ENCODE data around the gene FNTB.

GRCh38 chr14:65025818-65026217, 39.1 kb downstream of the FNTB start:
- TF ChIP-seq CTCF (IDR thresholded peaks at IDR 0.05) (no peak), ETV6 (CRISPR knock-in tag; IDR thresholded peaks at IDR 0.05) (no peak), JUN (CRISPR knock-in tag; IDR thresholded peaks at IDR 0.05) (no peak), ZNF423 (CRISPR knock-in tag; IDR thresholded peaks at IDR 0.05) (no peak), NFYB (CRISPR knock-in tag; conservative IDR thresholded peaks at IDR 0.05; ENCODE audit: low read depth) (no peak), MXD4 (CRISPR knock-in tag; IDR thresholded peaks at IDR 0.05; ENCODE audit: borderline replicate concordance) (no peak), MAX (CRISPR knock-in tag; IDR thresholded peaks at IDR 0.05) (no peak)
- TF ChIP-seq, protein P1, sequence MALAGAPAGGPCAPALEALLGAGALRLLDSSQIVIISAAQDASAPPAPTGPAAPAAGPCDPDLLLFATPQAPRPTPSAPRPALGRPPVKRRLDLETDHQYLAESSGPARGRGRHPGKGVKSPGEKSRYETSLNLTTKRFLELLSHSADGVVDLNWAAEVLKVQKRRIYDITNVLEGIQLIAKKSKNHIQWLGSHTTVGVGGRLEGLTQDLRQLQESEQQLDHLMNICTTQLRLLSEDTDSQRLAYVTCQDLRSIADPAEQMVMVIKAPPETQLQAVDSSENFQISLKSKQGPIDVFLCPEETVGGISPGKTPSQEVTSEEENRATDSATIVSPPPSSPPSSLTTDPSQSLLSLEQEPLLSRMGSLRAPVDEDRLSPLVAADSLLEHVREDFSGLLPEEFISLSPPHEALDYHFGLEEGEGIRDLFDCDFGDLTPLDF (CRISPR knock-in tag; IDR thresholded peaks at IDR 0.05), result no peak
